Gastroesophageal sphincter (tissue), 4 donors: ENCODE results near the gene NUP133. TPM values are rescaled to one million over a fixed set of nuclear protein-coding genes. Genes with fewer than 3 reads are reported as not detected.

ENCODE experiments used
- ATAC-seq: fragments of 150-250 bp; one replicate; pipeline ENCODE4 v1.9.1; 2016; ENCODE audit warnings: mild to moderate bottlenecking, moderate library complexity
- H3K27ac ChIP-seq, 4 donors: fragments of 200-600 bp; sonication (generic) in 3 of 4; 1 replicate in 3 of 4; 2 replicates in 1 of 4; pipeline ENCODE4 v1.5.1; 2016 to 2019
- H3K27me3 ChIP-seq: fragments of 200-600 bp; sonication (generic); one replicate; pipeline ENCODE4 v1.5.1; 2019
- H3K36me3 ChIP-seq, 2 donors: fragments of 200-600 bp; sonication (generic); one replicate each; pipeline ENCODE4 v1.5.1; 2019; ENCODE audit warnings: control low read depth in 1 of 2
- H3K4me1 ChIP-seq, 3 donors: fragments of 200-600 bp; sonication (generic); 1 replicate in 2 of 3; 2 replicates in 1 of 3; pipeline ENCODE4 v1.5.1; 2016 to 2019; ENCODE audit warnings: control low read depth in 2 of 3
- H3K4me3 ChIP-seq, 2 donors: fragments of 200-600 bp; sonication (generic); one replicate each; pipeline ENCODE4 v1.5.1; 2019; ENCODE audit warnings: mild to moderate bottlenecking in 1 of 2, moderate library complexity in 1 of 2
- H3K9me3 ChIP-seq, 3 donors: fragments of 200-600 bp; sonication (generic); one replicate each; pipeline ENCODE4 v1.5.1; 2017 to 2019; ENCODE audit warnings: control low read depth in 2 of 3
- EP300 ChIP-seq: sonication (generic); formaldehyde crosslinking; IDR thresholded peaks from one replicate; pipeline ENCODE4 v1.6.1; 2017; ENCODE audit warnings: antibody characterized with exemption, mild to moderate bottlenecking
- POLR2A ChIP-seq, 2 donors: fragments of 450-650 bp; IDR thresholded peaks; one replicate each; pipeline ENCODE4 v1.6.1; 2017; ENCODE audit warnings: antibody characterized with exemption in 2 of 2, mild to moderate bottlenecking in 2 of 2, moderate library complexity in 1 of 2
- POLR2AphosphoS5 ChIP-seq: sonication (generic); formaldehyde crosslinking; IDR thresholded peaks from one replicate; pipeline ENCODE4 v1.6.1; 2017; ENCODE audit warnings: antibody characterized with exemption
- WGBS, 2 donors: methylation state at CpG; one replicate each; pipeline ENCODE4 v1.1.5; 2018; ENCODE audit warnings: low coverage in 1 of 2; 5-methylcytosine and 5-hydroxymethylcytosine counted together
- total RNA-seq, 4 donors: library from RNA; depleted of rRNA; stranded (reverse); fragments of >200 nt; gene quantifications; one replicate each; pipeline ENCODE4 v1.1.0, GENCODE V29; 2016
- TF ChIP-seq, protein P1 (sequence below), 4 experiments: fragments of 200-600 bp in 2 of 4; fragments of 450-650 bp in 2 of 4; sonication (generic) in 1 of 4; IDR thresholded peaks; one replicate each; pipeline ENCODE4 v1.5.1; 2017 to 2019; ENCODE audit warnings: antibody characterized with exemption in 4 of 4, mild to moderate bottlenecking in 2 of 4, moderate library complexity in 2 of 4

NUP133 gene
- total RNA-seq, 4 donors from 2014 or later: 20.5 to 30.2 (median 26.7) TPM

DNA sequence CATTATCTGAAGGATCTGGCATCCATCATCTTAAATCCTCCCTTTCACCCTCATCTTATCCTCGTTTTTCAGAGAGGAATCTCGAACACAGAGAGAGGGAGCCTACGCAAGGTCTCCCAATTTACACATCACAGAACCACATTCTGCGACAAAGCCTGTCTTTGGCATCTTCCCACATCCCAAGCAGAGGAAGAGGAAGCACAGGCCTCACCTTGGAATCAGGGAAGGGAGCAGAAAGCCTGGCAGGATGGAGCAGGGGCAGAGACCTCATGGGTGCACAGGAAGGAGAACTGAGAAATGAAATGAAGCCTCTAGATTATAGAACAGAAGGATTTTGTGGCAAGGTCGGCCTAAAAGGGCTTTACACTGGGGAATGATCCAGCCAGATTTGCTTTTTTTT is 44.6 kb upstream of the NUP133 start:
- ATAC-seq: no peak
- Histone ChIP-seq H3K27ac (peak overlapping the region in 3 of 4 donors; percentile 7 to 53 (median 33)), H3K4me3 (no peak overlapping the region), H3K27me3 (no peaks in the 10 kb centered on the region), H3K36me3 (peaks cover 0 to 14% of the 10 kb centered on the region in 2 donors), H3K9me3 (no peaks in the 10 kb centered on the region), H3K4me1 (peaks cover 0 to 80% (median 27%) of the 10 kb centered on the region in 3 donors)
- WGBS, 2 donors: 55 to 100% methylated on average over 1 to 4 of the region's 5 CpGs
- TF ChIP-seq, protein P1, sequence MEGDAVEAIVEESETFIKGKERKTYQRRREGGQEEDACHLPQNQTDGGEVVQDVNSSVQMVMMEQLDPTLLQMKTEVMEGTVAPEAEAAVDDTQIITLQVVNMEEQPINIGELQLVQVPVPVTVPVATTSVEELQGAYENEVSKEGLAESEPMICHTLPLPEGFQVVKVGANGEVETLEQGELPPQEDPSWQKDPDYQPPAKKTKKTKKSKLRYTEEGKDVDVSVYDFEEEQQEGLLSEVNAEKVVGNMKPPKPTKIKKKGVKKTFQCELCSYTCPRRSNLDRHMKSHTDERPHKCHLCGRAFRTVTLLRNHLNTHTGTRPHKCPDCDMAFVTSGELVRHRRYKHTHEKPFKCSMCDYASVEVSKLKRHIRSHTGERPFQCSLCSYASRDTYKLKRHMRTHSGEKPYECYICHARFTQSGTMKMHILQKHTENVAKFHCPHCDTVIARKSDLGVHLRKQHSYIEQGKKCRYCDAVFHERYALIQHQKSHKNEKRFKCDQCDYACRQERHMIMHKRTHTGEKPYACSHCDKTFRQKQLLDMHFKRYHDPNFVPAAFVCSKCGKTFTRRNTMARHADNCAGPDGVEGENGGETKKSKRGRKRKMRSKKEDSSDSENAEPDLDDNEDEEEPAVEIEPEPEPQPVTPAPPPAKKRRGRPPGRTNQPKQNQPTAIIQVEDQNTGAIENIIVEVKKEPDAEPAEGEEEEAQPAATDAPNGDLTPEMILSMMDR (IDR thresholded peaks at IDR 0.05): no peak
- TF ChIP-seq EP300: no peak
- no peak for TF ChIP-seq POLR2AphosphoS5
- no peak for TF ChIP-seq POLR2A (IDR thresholded peaks at IDR 0.05)

DNA sequence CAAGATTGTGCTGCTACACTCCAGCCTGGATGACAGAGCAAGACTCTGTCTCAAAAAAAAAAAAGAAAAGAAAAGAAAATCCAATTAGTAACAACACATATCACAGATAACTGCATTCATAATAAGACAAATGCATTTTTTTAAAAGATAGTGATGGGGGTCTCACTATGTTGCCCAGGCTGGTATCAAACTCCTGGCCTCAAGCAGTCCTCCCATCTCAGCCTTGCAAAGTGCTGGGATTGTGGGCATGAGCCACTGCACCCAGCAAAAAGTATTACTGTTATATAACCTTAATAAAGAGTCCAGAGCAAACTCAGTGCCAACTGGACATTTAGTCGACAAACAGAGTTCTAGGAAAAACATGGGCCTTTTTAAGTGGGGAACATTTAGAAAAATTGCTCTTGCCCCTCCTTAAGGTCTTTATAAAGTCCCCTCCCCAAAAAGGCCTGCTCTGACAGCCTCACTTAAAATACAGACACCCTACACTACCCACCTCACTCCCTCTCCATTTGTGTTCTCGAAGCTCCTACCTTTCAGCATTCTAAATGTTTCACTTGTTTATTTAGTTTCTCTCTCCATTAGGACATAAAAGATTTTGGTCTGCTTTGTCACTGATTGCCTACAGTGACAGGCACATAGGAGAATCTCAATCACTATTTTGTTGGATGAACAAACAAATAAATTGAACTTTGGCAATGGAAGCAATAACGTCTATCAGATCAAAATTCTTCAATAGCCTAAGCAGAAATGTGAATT is 42.8 kb upstream of the NUP133 start:
- Histone ChIP-seq H3K27ac (peak overlapping the region in 3 of 4 donors; percentile 28 to 53 (median 45)), H3K4me3 (no peak overlapping the region), H3K9me3 (no peaks in the 10 kb centered on the region), H3K4me1 (peaks cover 0 to 63% (median 13%) of the 10 kb centered on the region in 3 donors), H3K36me3 (peaks cover 0 to 29% of the 10 kb centered on the region in 2 donors), H3K27me3 (no peaks in the 10 kb centered on the region)
- TF ChIP-seq, protein P1 (IDR thresholded peaks at IDR 0.05): no peak
- no peak for TF ChIP-seq EP300
- TF ChIP-seq POLR2A (IDR thresholded peaks at IDR 0.05): no peak
- TF ChIP-seq POLR2AphosphoS5: no peak
- 34 to 40% methylated on average over 3 of the region's 3 CpGs for WGBS, 2 donors
- no peak for ATAC-seq

DNA sequence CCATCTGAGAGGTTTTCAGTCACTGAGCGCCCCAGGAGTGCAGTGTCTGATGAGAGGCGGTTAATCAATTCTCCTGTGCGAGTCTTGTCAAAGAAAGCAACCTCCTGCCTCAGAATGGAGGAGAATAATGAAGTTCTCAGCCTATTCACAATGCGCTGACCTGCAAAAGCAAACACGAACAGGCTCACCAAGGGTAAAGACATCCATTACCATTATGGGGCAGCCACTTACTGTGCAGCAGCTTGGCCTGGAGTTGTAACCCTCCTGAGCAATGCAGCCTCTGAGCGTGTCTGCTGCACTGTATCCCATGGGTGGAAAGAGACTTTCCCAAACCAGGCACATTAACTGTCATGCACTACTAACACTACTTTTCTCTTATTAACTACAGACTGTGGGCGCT is 39.4 kb upstream of the NUP133 start:
- H3K27ac ChIP-seq: no peak overlapping the region
- H3K36me3 ChIP-seq: peaks cover 0 to 63% of the 10 kb centered on the region in 2 donors
- H3K4me1 ChIP-seq: peaks cover 0 to 29% (median 0%) of the 10 kb centered on the region in 3 donors
- TF ChIP-seq POLR2AphosphoS5 (no peak), EP300 (no peak), POLR2A (IDR thresholded peaks at IDR 0.05) (no peak)
- TF ChIP-seq, protein P1 (IDR thresholded peaks at IDR 0.05): no peak
- H3K4me3 ChIP-seq: no peak overlapping the region
- no peak for ATAC-seq
- whole genome bisulfite sequencing, 2 donors: 90 to 100% methylated on average over 2 to 5 of the region's 7 CpGs
- H3K9me3 ChIP-seq: peaks cover 0 to 3% (median 0%) of the 10 kb centered on the region in 3 donors
- H3K27me3 ChIP-seq: no peaks in the 10 kb centered on the region

DNA sequence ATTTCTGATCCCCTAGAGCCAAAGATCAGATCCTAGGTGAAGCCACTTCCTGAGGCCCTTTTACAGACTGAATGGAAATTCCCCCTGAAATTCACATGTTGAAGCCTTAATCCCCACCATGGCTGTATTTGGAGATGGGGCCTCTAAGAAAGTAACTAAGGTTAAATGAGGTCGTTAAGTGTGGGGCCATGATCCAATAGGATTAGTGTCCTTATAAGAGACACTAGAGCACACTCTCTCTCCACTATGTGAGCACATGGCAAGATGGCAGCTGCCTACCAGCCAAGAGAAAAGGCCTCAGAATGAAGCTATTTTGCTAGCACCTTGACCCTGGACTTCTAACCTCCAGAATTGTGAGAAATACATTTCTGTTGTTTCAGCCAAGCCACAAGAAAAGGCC is 36.4 kb upstream of the NUP133 start:
- H3K27me3 ChIP-seq: no peaks in the 10 kb centered on the region
- no peak for TF ChIP-seq POLR2AphosphoS5
- no peak for TF ChIP-seq POLR2A (IDR thresholded peaks at IDR 0.05)
- TF ChIP-seq, protein P1 (IDR thresholded peaks at IDR 0.05): no peak
- no peak for TF ChIP-seq EP300
- 90 to 100% methylated on average over 1 of the region's 1 CpG for WGBS, 2 donors
- no peak overlapping the region for H3K27ac ChIP-seq
- peaks cover 0 to 93% of the 10 kb centered on the region in 2 donors for H3K36me3 ChIP-seq
- no peak overlapping the region for H3K4me3 ChIP-seq
- no peak for ATAC-seq
- H3K9me3 ChIP-seq: peaks cover 0 to 3% (median 0%) of the 10 kb centered on the region in 3 donors
- H3K4me1 ChIP-seq: no peaks in the 10 kb centered on the region
